Upper lobe of left lung (tissue), 4 donors: ENCODE results near the gene DDHD1.

Experiments used
- CTCF ChIP-seq, 6 experiments: fragments of 450-650 bp in 4 of 6; fragments of 200-600 bp in 2 of 6; sonication (generic) in 2 of 6; IDR thresholded peaks; one replicate each; pipeline ENCODE4 v1.5.1; 2016 to 2019; ENCODE audit warnings: antibody characterized with exemption in 6 of 6
- POLR2A ChIP-seq, 4 donors: fragments of 450-650 bp; IDR thresholded peaks; one replicate each; pipeline ENCODE4 v1.5.1; 2016 to 2017; ENCODE audit warnings: antibody characterized with exemption in 4 of 4, mild to moderate bottlenecking in 2 of 4
- POLR2AphosphoS5 ChIP-seq, 2 donors: sonication (generic); formaldehyde crosslinking; IDR thresholded peaks; one replicate each; pipeline ENCODE4 v1.5.1; 2017; ENCODE audit warnings: antibody characterized with exemption in 2 of 2

DNA sequence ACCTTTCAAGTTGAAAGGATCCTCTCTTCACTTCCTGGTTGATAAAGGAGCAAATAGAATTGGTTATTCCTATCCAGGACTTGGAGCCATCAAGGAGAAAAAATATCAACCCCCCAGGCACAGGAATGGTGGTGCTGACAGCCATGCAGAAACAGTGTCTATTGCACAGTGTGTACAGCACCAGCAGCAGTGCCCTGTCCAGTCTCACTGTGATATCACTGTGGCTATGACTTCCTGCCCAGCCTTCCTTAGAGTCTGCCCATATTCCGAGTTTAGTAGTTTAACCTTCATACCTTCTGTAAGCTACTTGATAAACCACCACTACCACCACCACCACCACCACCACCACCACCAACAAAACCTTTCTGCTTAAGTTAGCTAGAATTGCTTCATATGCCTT, 157.1 kb downstream of the DDHD1 start:
- no peak for TF ChIP-seq POLR2A (IDR thresholded peaks at IDR 0.05)
- TF ChIP-seq CTCF (IDR thresholded peaks at IDR 0.05), result no peak
- TF ChIP-seq POLR2AphosphoS5 (IDR thresholded peaks at IDR 0.05), result no peak
